CD4-positive, alpha-beta T cell treated with Interleukin-6 at 100 ng/mL for 8 hours (primary cell): ENCODE data around the gene COMMD3.
"Not testable (repeated sequence)": the region's sequence is repeated elsewhere in the genome, so short reads cannot be mapped to it uniquely, and the experiment has no call there.

Experiments
- DNase-seq: peaks from one replicate; pipeline ENCODE4 v3.0.0-alpha.2; 2020; ENCODE audit warnings: mixed read lengths, low spot score

The COMMD3 gene

DNA sequence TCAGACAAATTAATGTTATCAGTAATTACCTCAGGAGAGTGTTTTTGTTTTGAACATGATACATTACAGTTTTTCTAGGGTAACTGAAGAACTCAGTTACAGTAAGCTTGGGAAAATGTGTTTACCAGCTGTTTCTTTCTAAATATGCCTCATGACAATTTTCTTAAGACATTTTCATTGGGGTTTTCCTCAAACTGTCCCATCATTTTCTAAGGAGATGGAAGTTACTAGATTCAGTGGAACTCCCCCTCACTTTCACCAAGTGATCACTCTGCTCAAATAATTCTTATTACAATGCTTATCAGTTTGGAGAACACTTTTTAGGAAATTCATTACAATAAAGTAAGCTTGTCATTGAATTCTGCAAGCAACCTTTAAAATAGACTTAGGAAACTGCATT, 22.7 kb downstream of the COMMD3 start:
- no peak for DNase-seq

GRCh38 chr10:22339761-22340328, 23.7 kb downstream of the COMMD3 start:
- no peak for DNase-seq

GRCh38 chr10:22340329-22341189, 24.4 kb downstream of the COMMD3 start:
- DNase-seq, result peak; percentile 52

DNA sequence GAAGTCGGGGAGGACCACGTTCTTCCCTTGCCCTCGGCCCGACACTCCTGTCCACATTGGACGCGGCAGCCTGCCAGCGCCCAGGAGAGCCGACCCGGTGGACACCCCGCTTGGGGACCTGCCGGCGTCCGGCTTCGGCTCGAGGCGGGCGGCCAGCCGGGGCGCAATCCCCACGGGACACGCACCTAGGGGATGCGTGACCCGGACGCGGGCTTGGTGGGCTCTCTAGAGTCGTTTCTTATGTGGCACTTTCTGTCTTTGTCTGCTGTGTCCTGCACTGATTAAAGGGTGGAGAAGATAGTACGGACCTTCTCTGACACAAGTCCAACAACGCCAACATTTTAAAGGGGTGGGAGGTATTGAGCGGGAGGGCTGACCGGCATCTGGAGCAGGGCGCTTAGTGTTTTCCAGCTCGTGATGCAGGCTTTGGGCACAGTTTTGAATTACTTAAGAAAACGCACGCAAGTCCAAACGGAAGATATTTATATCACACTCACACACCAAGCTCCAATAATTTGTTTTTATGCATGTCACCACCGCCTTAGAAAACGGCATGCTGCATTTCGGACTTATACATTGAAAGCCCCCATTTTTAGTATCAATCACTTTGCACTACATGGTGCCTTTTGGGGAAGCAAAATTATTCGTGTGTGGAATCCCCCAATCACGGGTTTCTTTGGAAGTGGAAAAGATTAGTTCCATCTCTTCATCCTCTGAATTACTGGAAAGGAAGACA, 25.2 kb downstream of the COMMD3 start:
- no peak for DNase-seq

DNA sequence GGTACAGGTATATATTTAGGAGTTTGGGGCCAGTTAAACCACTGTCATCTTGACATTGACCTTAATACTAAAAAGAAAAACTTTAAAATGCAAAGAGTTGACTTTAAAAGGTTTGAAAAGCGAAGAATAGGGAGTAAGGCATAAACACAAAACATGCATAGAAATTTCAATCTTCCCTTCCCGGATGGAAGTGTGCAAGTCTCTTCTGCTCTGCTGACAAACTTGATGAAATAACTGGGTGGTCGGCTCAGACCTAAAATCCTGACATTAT, 25.7 kb downstream of the COMMD3 start:
- DNase-seq, result no peak

DNA sequence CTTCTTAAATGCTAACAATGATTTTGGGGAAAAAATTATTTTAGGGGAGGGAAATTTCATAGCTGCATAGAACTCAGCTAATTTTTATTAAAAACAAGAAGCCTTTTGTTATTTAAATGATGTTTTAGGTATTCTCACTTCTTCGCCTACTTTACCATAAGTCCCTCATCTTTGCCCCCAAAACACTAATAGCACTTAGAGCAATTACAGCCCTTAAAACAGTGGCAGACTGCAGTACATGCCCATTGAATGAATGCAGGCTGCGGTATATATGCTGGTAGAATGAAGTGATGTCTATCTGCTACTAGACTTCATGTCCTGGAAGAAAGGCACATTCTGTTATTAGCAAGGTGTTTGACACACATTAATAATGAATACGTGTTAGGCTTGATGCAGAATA, 26.2 kb downstream of the COMMD3 start:
- DNase-seq, result no peak

- DNase-seq, result no peak
Measured at GRCh38 chr10:22343731-22344130, 27.5 kb downstream of the COMMD3 start.

DNA sequence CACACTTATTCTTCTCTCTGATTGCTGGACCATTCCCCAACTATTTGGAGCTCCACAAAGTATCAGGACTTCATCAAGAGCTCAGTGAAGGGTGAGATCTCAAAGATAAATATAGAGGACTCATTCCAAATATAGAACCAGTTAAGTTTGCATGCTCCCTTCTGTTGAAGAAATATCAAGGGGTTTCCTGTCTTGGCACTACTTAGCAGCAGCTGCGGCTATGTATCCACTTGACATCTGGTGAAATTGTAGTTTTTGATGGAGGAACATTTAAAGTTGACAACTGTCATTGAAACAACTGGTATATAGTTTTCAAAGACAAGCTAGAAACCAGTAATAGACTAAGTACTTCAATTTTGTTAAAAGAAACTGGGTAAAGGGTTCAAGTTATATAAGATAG, 28.1 kb downstream of the COMMD3 start:
- DNase-seq, result no peak

GRCh38 chr10:22344781-22345300, 28.7 kb downstream of the COMMD3 start:
- DNase-seq, result no peak

GRCh38 chr10:22345301-22346095, 29.3 kb downstream of the COMMD3 start, which contains the start of gene SPAG6:
SPAG6 (plus strand) TSS chr10:22345496; CDS start chr10:22345612, 116 bp downstream.
- no peak for DNase-seq

- no peak for DNase-seq
Measured at GRCh38 chr10:22346096-22346661, 30.0 kb downstream of the COMMD3 start.

DNA sequence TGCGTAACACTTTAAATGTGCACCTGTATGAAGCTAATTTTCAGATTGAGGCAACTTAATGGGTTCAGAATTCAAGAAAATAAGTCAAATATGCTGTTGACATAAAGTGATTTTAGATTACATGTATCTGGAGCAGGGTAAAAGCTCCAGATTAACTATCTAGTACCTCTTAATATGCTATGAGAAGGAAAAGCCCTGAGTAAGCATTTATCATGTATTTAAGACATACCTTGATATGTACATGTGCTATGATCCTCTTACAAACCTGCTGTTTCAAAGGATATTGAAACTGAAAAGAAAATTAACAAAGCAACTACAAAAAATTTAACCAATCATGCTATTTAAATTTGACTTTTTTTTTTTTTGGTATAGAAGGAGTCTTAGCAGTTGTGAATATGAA, 33.6 kb downstream of the COMMD3 start:
- no peak for DNase-seq

DNA sequence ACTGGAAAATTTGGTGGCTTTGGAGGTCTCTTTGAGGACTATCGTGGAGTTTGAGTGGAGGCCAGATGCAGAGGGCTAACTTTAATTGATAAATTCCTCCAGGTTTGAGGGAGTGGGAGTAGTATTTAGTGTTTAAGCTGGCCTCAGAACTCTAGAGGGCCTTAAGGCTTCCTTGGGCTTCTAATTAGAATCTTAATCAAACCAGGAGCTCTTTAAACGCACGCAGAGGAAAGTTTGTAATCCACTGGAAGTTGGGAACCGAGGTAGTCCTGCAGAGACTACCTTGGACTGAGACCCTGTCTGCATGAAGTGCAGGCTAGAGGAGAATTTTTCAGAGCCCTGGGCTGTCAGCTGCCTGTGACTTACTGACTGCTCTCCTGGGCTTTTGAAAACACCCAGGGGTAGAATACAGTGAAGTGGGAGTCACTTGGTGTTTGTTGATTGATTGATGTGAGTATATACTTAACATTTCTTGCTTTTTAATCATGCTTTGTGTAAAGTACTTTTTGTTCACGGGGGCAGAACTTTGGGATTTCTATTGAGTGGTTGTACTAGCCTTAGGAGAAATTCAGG, 35.0 kb downstream of the COMMD3 start:
- DNase-seq, result no peak

- DNase-seq, result no peak
Measured at GRCh38 chr10:22356324-22356873, 40.2 kb downstream of the COMMD3 start.

GRCh38 chr10:22357770-22358169, 41.6 kb downstream of the COMMD3 start:
- DNase-seq, result not testable (repeated sequence)

- DNase-seq, result no peak
Measured at GRCh38 chr10:22363305-22363704, 47.1 kb downstream of the COMMD3 start.

DNA sequence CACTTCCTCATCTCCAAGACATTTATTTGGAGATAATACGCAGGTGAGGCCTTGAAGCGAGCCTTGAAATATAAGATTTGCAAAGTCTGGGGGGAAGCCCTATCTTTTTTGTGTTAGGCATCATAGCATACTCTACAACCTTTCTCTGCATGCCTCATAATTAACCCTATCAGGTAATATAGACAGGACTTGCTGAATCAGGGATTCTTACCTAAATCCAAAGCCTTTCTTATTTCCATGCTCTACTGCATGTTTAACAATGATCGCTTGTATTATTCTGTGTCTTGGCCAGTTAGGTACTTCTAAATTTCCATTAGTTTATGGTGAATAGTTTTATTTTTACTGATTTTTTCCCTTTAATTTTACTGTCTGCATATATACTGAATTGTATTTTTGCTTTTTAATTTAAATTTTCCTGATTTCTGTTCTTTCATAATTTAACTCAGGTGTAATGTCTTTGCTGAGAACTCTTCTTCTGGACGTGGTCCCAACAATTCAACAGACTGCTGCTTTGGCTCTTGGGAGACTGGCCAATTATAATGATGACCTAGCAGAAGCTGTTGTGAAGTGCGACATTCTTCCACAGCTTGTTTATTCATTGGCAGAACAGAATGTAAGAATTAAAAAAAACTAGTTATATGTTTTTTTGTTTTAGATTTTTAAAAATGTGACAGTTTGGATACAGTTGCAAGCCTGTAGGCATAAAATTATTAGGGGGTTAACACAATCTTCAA, 48.4 kb downstream of the COMMD3 start:
- no peak for DNase-seq

- DNase-seq, result no peak
Measured at GRCh38 chr10:22365233-22365632, 49.0 kb downstream of the COMMD3 start.

DNA sequence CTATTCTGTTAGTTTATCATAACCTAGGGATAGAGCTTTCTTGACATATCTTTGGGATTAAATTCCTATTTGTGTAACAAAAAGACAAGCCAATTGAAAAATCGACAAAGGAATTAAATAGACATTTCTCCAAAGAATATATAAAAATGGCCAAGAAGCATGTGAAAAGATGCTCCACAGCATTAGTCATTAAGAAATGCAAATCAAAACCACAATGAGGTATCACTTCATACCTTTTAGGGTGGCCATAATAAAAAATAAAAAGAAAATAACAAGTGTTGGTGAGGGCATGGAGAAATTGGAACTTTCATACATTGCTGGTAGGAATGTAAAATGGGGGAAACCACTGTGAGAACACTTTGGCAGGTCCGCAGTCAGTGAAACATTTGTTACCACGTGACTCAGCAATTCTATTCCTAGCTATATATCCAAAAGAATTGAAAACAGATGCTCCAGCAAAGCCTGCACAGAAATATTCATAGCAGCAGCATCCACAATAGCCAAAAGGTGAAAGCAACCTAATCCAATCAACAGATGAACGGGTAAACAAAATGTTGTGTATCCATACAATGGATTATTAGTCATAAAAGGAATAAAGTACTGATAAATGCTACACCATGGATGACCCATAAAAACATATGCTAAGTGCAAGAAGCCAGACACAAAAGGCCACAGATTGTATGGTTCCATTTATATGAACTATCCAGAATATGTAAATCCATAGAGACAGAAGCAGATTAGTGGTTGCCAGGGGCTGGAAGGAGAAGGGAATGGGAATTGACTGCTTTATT, 49.7 kb downstream of the COMMD3 start:
- DNase-seq, result no peak

DNA sequence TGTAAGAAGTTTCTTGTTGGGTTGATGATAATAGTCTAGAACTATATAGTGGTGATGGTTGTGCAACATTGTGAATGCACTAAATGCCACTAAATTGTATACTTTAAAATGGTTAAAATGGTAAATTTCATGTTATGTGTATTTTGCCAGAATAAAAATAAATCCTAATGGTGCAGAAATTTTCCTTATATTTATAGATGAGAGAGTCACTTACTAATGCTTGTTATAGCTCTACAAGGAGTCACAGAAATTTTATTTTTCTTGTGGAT, 50.2 kb downstream of the COMMD3 start:
- DNase-seq, result no peak
